Glomerular visceral epithelial cell (primary cell): ENCODE measurements around the gene TMEM132D.

Experiments used
- DNase-seq: peaks from one replicate; pipeline ENCODE4 v3.0.0-alpha.2; 2016; ENCODE audit errors: extremely low spot score

The TMEM132D gene

DNA sequence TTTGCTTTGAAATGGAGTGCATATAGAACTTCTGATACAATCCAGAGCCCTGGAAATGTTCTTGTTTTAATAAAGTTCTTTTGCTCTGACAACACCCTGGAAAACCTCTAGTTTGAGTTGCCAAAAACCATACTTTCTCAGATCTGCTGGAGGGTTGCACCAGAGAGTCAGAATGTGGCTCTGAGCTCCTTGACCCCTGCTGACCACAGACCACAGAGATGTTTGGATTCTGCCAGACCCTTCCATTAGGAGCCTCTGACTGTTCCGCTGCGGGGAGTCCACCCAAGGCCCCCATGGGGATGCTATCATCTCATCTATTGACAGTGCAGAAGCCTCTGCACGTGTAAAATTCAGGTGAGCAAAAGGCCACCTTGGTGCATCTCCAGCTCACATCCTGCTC, 718.0 kb downstream of the TMEM132D start:
- no peak for DNase-seq

DNA sequence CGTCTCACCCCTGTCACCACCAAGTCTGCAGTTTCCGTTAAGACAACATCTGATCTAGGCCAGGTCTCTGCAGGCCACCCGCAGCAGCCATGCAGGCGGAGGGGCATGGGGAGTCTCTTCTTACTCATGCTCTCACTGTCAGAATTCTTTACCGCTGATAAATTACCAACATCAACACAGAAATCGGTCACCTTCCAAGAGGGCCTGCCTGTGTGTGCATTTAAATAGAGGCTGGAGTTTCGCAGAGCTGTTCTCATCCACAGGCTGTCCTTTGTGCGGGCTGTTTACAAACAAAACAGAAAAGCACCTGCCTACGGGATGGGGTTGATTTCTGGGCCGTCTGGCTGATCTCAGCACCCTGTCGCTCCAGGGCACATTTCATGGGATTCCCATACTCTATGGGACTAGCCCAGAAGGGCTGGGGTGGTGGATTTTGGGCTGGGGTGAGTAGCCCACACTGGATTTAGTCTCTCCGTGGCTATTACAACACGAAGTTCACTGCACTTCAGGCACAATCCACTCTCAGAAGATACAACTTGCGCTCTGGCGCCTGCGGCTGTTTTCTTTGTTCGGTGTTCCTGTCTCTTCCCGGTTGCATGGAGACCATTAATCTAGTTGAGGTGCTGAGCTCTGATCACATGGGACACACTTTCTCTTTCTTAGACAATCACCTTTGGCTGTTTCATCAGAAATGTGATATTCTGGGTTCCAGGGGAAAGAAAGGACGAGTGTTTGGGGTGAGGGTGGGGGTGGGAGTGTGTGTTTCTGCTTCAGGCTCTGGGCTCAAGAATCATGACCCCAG, 719.5 kb downstream of the TMEM132D start:
- no peak for DNase-seq

DNA sequence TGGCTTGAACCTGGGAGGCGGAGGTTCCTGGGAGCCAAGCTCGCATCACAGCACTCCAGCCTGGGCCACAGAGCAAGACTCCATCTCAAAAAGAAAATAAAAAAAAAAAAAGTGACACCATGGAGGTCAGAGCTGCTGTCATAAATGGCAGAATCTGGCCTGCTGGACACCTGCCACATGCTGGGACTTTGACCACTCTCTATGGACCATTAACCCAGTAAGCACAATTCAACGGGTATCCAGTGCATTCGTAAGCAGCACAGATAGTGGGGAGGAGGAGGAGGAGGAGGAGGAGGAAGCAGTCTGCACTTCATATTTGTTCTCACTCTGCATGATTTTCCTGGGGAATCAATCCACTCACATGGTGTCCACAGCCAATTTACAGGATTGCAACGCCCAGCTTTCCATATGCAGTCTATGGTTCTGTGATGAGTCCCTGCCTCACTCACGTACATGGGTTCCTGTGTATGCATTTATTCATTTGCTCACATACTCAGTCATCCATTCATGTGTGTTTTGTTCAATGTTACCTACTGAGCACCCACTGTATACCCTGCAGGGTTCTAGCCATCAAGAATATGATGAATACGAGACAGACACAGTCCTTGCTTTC, 723.8 kb downstream of the TMEM132D start:
- DNase-seq, result no peak

GRCh38 chr12:129169928-129170327, 733.9 kb downstream of the TMEM132D start:
- DNase-seq, result no peak

DNA sequence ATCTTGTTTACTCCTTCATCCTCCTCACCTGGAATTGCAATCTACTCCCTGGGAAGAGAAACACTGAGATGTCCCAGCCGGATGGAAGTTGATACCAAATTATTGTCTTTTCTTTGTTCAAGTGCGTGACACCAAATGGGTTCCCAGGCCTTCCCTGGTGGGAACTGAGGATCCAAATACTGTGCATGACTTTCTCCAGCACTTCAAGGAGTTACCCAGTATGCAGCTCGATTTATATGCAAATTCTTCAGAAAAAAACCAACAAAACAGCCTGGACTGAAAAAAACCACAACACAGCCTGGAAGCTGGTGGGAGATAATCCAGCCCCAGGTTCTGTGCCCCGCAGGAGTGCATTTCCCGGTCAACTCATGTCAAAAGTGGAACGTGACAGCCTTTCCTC, 740.0 kb downstream of the TMEM132D start:
- no peak for DNase-seq

GRCh38 chr12:129163461-129163860, 740.4 kb downstream of the TMEM132D start:
- DNase-seq, result no peak

GRCh38 chr12:129162805-129163204, 741.0 kb downstream of the TMEM132D start:
- DNase-seq, result no peak

DNA sequence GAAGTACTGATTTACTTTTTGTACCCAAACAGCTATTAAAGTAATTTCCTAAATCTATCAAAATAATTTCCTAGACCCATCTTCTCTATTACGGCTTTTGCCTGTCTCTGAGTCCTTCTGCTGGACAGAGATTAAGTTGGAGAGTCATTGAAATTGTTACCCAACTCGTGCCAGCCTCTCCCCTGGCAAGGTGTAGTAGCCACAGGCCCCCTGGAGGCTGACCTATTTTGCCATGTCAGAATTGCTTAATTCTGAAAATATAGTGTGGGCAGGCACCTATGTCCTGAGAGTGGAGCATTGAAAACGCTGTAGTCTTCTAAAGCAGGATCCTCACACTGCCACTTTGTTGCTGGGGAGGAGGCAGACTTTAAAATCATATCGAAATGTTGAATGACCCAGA, 742.3 kb downstream of the TMEM132D start:
- DNase-seq, result no peak

- DNase-seq, result no peak
Observed at GRCh38 chr12:129160282-129160681, 743.5 kb downstream of the TMEM132D start.

DNA sequence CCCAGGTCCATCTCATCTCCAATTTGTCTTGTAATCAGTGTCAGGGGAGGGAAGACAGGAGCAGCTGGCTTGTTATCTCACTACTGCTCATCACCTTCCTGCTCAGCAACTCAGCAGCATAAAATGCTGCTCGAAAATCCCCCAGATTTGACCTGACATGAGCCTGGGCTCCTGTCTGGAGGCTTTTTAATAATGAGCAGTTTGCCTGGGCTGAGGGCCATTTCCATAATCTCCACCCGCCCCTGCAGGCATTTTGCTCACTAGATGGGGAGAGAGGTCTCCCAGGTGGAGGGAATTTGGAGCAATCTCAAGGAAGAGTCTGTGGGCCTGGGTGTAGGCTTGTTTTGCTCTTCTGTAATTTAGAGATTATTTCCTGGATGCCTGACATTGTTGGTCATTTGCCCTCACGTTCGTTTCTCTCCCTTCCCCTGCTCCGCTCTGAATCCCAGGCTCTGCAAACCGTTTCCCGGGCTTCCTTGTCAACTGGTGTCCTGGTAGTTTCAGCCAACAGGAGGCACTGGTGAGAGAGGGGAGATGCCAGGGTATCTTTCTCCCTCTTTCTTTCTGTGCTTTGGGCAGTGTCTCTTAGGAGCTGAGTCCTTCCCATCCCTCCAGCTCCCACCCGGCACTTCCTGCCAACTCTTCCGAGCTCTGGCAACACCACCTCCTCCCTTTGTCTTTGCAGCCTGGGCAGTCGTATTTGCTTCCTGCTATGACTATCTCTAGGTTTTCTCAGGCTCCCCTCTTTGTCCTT, 751.3 kb downstream of the TMEM132D start:
- no peak for DNase-seq

DNA sequence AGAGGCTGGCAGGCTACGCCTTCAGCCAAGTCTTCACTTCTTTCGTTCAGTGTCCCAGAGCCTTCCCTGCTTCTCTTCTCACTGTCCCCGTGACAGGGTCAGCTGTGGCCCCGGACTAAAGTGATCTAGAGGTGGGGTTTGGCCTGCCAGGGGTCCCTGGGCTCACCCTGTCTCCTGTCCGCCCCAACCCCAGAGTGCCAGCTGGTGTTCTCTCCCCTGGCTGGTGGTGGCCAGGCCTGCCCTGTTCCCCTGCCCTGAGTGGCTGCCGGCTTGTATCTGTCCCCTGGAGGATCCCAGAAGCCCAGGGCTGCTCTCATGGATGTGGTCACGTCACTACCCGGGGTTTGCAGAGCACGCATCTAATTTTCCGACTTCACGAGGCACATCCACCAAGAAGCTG, 753.1 kb downstream of the TMEM132D start:
- no peak for DNase-seq

- no peak for DNase-seq
Observed at GRCh38 chr12:129145381-129145780, 758.4 kb downstream of the TMEM132D start.

DNA sequence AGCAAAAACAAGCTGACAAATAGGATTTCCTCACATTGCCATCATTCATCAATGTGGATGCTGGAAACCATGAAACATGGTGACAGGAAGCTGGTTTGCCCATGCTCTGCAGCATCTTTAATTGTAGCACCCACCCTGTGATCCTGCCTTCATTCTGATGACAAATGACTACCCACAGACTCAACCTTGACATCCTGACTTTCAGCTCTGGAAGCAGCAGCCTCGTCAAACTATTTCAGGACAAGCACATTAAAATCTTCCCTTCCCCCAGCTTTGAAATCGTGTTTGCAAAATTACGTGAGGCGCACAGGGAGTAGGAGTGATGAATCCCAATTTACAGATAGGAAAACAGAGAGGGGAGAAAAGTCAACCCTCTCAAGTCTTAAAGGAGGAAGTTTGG, 765.0 kb downstream of the TMEM132D start:
- no peak for DNase-seq

GRCh38 chr12:129136694-129137325, 767.0 kb downstream of the TMEM132D start:
- DNase-seq, result no peak

- no peak for DNase-seq
Observed at GRCh38 chr12:129127771-129128170, 776.1 kb downstream of the TMEM132D start.

- DNase-seq, result no peak
Observed at GRCh38 chr12:129127211-129127610, 776.6 kb downstream of the TMEM132D start.

DNA sequence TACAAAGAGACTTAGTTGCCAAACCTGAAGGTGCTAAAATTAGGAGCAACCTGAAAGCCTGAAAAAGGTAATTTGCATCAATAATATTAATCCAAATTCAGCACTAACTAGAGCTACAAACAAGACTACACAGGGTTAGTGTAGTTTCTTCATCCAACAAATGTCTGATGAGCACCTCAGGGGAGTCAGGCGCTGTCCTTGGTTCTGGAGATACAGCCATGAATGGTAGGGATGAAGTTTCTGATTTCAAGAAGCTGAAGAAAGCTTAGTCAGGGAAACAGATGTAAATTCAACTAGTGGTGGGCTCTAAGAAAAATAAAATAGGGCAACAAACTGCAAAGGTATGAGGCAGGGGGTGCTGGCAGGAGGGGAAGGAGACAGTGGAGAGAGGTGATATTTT, 784.3 kb downstream of the TMEM132D start:
- no peak for DNase-seq

DNA sequence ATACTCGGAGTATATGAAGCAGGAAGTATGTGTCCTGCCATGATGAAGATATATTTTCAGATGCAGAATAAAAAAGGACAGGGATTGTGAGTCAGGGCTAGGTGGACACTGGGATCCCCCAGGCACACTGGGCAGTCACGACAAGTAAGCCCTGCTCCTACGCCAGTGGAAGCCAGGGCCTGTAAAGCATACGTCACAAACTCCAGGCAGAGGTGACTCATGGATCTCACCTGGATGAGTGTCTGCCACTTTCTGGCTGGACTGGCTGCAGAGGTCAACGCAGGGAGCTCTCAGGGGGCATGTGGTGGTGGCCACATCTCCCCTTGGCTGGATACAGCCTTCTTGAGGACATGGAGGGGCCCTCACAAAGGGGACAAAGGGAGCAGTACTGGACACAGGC, 788.3 kb downstream of the TMEM132D start:
- no peak for DNase-seq

- no peak for DNase-seq
Observed at GRCh38 chr12:129110575-129110974, 793.2 kb downstream of the TMEM132D start.

GRCh38 chr12:129109174-129110001, 794.4 kb downstream of the TMEM132D start:
- no peak for DNase-seq

GRCh38 chr12:129106772-129107171, 797.1 kb downstream of the TMEM132D start:
- DNase-seq, result no peak
